ENCODE data around the gene NCAPG2. TPM values are rescaled to one million over a fixed set of nuclear protein-coding genes. Genes with fewer than 3 reads are reported as not detected.

NCAPG2 gene
- total RNA-seq, 1 experiment from 2014 or later, result 99.4 TPM

- no peak overlapping the region for H2BK120ac ChIP-seq (ENCODE audit: low read depth, low read length, poor library complexity, severe bottlenecking)
- no peak overlapping the region for H2BK15ac ChIP-seq (ENCODE audit: low read depth, low read length)
- H3K4me2 ChIP-seq (ENCODE audit: insufficient read depth, insufficient read length, low read length), result no peak overlapping the region
- no peaks in the 10 kb centered on the region for H4K20me1 ChIP-seq (ENCODE audit: control insufficient read depth, insufficient read depth, insufficient read length)
- H3K14ac ChIP-seq (ENCODE audit: insufficient read depth, low read length), result no peak overlapping the region
- no peak overlapping the region for H3K18ac ChIP-seq (ENCODE audit: insufficient read length, low read depth, low read length)
- no peaks in the 10 kb centered on the region for H3K4me1 Mint-ChIP-seq
- no peak overlapping the region for H2BK20ac ChIP-seq (ENCODE audit: low read depth, low read length, poor library complexity, severe bottlenecking)
- H3K27me3 ChIP-seq (ENCODE audit: insufficient read depth, low read length), result no peaks in the 10 kb centered on the region
- H3K23ac ChIP-seq (ENCODE audit: insufficient read length, low read depth, low read length), result no peak overlapping the region
- no peaks in the 10 kb centered on the region for H3K27me3 Mint-ChIP-seq (ENCODE audit: low read depth)
- no peak overlapping the region for H4K5ac ChIP-seq (ENCODE audit: insufficient read length, low read depth, low read length)
- no peaks in the 10 kb centered on the region for H3K79me1 ChIP-seq (ENCODE audit: insufficient read depth, low read depth, low read length, poor library complexity, severe bottlenecking)
- H3K4me1 ChIP-seq (ENCODE audit: insufficient read depth, low read length), result no peaks in the 10 kb centered on the region; the same call in 1 of the 2 replicates
- no peak overlapping the region for H3K56ac ChIP-seq (ENCODE audit: insufficient read length, low read depth, low read length)
- H3K27ac ChIP-seq (ENCODE audit: insufficient read length, low read depth, low read length), result no peak overlapping the region
- no peaks in the 10 kb centered on the region for H3K9me3 ChIP-seq (ENCODE audit: control insufficient read depth, low read depth, low read length)
- DNase-seq, result no peak
- H2AFZ ChIP-seq (ENCODE audit: low read length), result no peak overlapping the region
- H3T11ph ChIP-seq (ENCODE audit: low read length), result no peak overlapping the region
- H3K79me2 ChIP-seq (ENCODE audit: insufficient read depth, low read length), result no peaks in the 10 kb centered on the region
- H2AK5ac ChIP-seq (ENCODE audit: insufficient read length, low read length), result no peak overlapping the region
- H3K9ac ChIP-seq (ENCODE audit: extremely low read depth, insufficient read length, low read length), result no peak overlapping the region
- WGBS (ENCODE audit: extremely low coverage, insufficient read length, low lambda C conversion rate), result no CpG with 5 or more reads among the region's 2 CpGs
- no peaks in the 10 kb centered on the region for H3K23me2 ChIP-seq (ENCODE audit: insufficient read length, low read depth, low read length, poor library complexity, severe bottlenecking)
- peaks cover 59 to 88% (median 87%) of the 10 kb centered on the region in 3 experiments; a peak in 6 of 7 replicates for H3K36me3 Mint-ChIP-seq (ENCODE audit: insufficient read depth in 1 of 3, low read depth in 3 of 3)
- H3K27ac Mint-ChIP-seq, result no peak overlapping the region
- H3K4ac ChIP-seq (ENCODE audit: low read depth, low read length), result no peak overlapping the region
- no peak for TF ChIP-seq CTCF (conservative IDR thresholded peaks at IDR 0.05)
- H3K4me3 Mint-ChIP-seq, result no peak overlapping the region
- H2BK12ac ChIP-seq (ENCODE audit: insufficient read length, low read depth, low read length), result no peak overlapping the region
- H4K91ac ChIP-seq (ENCODE audit: insufficient read length, low read depth, low read length), result no peak overlapping the region
- no peak overlapping the region for H2BK5ac ChIP-seq (ENCODE audit: insufficient read length, low read length)
- H3K9me3 Mint-ChIP-seq, result no peaks in the 10 kb centered on the region
- no peak overlapping the region for H4K8ac ChIP-seq (replicated peaks; ENCODE audit: insufficient read length, low read depth, low read length)
These were observed 57.2 kb downstream of the NCAPG2 start for GRCh38 chr7:158647475-158647792.
